Activated CD4-positive, alpha-beta T cell treated with anti-CD3 and anti-CD28 coated beads, Interleukin-2, amount 50 U/mL, for 4 hours (primary cell): ENCODE data around the gene BUB1B.
"Not testable (repeated sequence)": the region's sequence is repeated elsewhere in the genome, so short reads cannot be mapped to it uniquely, and the experiment has no call there.

Experiments used
- DNase-seq, 2 experiments: peaks; one replicate each; pipeline ENCODE4 v3.0.0-alpha.2; 2020

Gene BUB1B

GRCh38 chr15:40137303-40138200, 23.3 kb upstream of the BUB1B start:
- DNase-seq: no peak

GRCh38 chr15:40138201-40138570, 22.7 kb upstream of the BUB1B start:
- DNase-seq: not testable (repeated sequence)

- DNase-seq: no peak
Measured at GRCh38 chr15:40142428-40142827, 18.4 kb upstream of the BUB1B start.

GRCh38 chr15:40146037-40146436, 14.8 kb upstream of the BUB1B start:
- DNase-seq: no peak

GRCh38 chr15:40149339-40149738, 11.5 kb upstream of the BUB1B start:
- DNase-seq: no peak

GRCh38 chr15:40150163-40150925, 10.5 kb upstream of the BUB1B start:
- DNase-seq: no peak

- DNase-seq: no peak
Measured at GRCh38 chr15:40151499-40151898, 9.4 kb upstream of the BUB1B start.

- no peak for DNase-seq
Measured at GRCh38 chr15:40151991-40152390, 8.9 kb upstream of the BUB1B start.

GRCh38 chr15:40154821-40155220, 6.0 kb upstream of the BUB1B start:
- not testable (repeated sequence) for DNase-seq

GRCh38 chr15:40155270-40155910, 5.5 kb upstream of the BUB1B start:
- DNase-seq: no peak

- no peak for DNase-seq
Measured at GRCh38 chr15:40157778-40158447, 3.0 kb upstream of the BUB1B start.

- no peak for DNase-seq
Measured at GRCh38 chr15:40160021-40160420, 848 bp upstream of the BUB1B start.

- DNase-seq: no peak
Measured at GRCh38 chr15:40161693-40162391, 973 bp downstream of the BUB1B start.

- no peak for DNase-seq
Measured at GRCh38 chr15:40162552-40162951, 1.7 kb downstream of the BUB1B start.

- DNase-seq: no peak
Measured at GRCh38 chr15:40163657-40164416, 3.0 kb downstream of the BUB1B start.

- not testable (repeated sequence) for DNase-seq
Measured at GRCh38 chr15:40167374-40167773, 6.5 kb downstream of the BUB1B start.

GRCh38 chr15:40175160-40175559, 14.3 kb downstream of the BUB1B start:
- DNase-seq: no peak

GRCh38 chr15:40182358-40183029, 21.6 kb downstream of the BUB1B start:
- DNase-seq: no peak

GRCh38 chr15:40183636-40184463, 23.0 kb downstream of the BUB1B start:
- DNase-seq: no peak

GRCh38 chr15:40190591-40190990, 29.7 kb downstream of the BUB1B start:
- no peak for DNase-seq
